Endometrial microvascular endothelial cells (primary cell): ENCODE measurements around the gene ERCC4. TPM values are rescaled to one million over a fixed set of nuclear protein-coding genes. Genes with fewer than 3 reads are reported as not detected.

Experiments
- in situ Hi-C: cut with HindIII; loops from 2 replicates; pipeline ENCODE4 v1.10.0; 2017; ENCODE audit warnings: low sequenced_read_pairs, low pct_unique_long_range_greater_than_20kb; ENCODE audit errors: inconsistent ontology term
- total RNA-seq: library from RNA; depleted of rRNA; stranded (reverse); fragments of >200 nt; gene quantifications from one replicate; pipeline ENCODE4 v1.2.3, GENCODE V29; 2015; ENCODE audit errors: inconsistent ontology term

ERCC4 gene
- total RNA-seq, 1 donor from 2014 or later, result 9.8 TPM

DNA sequence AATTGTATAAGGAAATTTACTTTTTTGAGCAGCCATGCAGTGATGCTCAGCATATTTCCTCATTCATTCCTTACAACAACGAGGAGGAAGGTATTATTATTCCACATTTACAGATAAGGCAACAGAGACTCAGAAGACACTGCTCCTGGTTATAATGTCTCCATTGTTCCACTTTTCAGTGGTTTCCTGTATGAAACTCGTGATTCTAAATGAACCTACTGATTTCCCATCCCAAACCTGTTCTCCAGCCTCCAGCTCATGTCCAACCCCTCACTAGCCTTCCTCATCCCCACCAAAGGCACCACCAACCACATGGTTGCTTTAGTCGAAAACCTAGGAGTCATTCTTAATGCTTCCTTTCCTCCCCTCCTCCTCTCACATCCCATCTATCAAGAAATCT is 12.5 kb upstream of the ERCC4 start:
- in situ Hi-C loops, result no loop called here

DNA sequence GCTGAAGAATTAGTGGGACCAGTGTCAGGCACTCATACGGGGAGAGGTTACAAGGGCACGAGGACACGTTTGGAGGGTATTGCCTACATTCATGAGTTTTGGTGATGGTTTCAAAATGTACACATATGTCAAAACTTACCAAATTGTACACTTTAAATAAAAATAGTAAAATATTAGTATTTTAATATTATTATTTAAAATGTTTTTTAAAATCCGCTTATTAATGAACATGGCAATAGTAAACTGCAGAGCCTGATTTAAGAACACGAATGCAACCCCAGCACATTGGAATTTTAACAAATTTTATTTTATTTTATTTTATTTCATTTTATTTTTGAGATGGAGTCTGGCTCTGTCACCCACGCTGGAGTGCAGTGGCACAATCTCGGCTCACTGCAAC is 10.9 kb upstream of the ERCC4 start:
- in situ Hi-C loops, result no loop called here

DNA sequence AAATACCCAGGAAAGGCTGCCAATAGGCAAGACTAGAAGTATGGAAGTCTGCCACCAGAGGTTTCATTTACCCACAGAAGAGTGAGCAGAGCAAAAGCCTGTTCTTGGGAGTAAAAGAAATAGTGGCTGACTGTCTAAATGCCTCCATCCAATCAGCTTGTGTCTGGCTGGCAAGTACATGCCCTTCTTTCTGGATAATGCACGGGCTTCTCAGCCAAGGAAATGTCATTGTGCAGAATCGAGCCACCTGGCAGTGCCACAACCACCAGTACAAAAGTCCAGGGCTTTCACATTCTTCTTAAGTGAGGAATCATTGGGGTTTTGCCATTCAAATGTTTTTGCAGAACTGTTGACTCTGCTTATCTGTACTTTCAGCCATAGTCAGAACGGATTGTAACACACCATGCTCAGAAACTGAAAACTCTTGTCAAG is 10.1 kb upstream of the ERCC4 start:
- in situ Hi-C loops, result no loop called here

GRCh38 chr16:13911306-13911705 is 8.6 kb upstream of the ERCC4 start:
- in situ Hi-C loops, result no loop called here

- in situ Hi-C loops, result no loop called here
These were observed 8.1 kb upstream of the ERCC4 start for GRCh38 chr16:13911871-13912270.

DNA sequence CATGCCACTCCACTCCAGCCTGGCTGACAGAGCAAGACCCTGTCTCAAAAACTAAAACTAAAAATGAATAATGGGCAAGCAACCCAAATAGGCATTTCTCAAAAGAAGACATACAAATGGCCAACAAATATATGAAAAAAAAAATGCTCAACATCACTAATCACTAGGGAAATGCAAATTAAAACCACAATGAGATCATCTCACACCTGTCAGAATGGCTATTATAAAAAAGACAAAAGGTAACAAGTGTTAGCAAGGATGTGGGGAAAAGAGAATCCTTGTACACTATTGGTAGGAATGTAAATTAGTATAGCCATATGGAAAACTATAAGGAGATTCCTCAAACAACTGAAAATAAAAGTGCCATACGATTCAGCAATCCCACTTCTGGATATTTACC is 7.1 kb upstream of the ERCC4 start:
- in situ Hi-C loops, result no loop called here

DNA sequence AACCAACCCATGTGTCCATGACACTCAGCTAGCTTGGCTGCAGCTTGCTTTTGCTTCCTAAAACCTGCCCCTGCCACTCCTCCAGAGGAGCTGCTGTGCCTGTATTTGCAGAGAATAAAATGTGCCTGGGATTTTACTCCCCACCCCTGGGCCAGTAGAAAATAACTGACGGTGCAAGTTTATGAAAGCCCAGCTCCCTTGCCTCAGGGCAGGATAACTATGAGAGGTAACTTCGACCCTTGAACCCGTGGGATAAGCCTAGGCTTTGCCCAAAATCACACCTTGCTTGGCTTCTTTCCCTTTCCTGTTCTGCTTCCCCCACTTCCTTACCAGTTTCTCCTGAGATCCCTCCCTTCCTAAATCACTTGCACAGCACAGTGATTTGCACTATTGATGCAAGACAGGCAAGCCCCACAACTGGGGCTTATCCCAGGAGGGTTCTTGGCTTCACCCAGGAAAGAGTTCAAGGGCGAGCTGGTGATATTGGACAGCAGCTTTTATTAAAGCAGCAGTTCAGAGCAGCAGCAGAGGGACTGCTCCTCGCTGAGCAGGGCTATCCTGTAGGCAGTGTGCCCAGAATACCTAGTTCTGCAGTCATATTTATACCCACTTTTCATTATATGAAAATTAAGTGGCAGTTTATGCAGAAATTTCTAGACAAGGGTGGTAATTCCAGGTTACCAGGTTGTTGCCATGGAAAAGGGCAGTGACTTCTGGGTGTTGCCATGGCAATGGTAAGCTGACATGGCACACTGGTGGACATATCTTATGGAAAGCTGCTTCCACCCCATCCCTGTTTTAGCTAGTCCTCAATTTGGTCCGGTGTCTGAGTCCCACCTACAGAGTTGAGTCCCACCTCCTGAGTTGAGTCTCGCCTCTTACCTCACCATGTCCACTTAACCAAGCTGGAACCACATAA is 6.3 kb upstream of the ERCC4 start:
- in situ Hi-C loops, result no loop called here

GRCh38 chr16:13915033-13915635 is 4.8 kb upstream of the ERCC4 start:
- in situ Hi-C loops, result no loop called here

- in situ Hi-C loops, result no loop called here
These were observed 648 bp upstream of the ERCC4 start for GRCh38 chr16:13919330-13919682.

DNA sequence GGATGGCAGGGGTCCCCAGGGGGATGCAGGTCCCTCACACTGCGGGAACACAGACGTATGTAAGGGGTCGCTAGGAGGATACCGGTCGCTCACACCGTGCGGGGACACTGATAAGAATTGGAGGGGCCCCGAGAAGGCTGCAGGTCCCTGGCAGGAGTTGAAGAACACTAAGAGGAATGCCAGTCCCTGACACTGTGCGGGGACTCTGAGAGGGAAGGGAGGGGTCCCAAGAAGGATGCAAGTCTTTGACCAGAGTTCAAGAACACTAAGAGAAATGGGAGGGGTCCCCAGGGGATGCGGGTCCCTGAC is 510 bp downstream of the ERCC4 start:
- in situ Hi-C loops, result no loop called here

GRCh38 chr16:13921328-13921727 is 1.4 kb downstream of the ERCC4 start:
- in situ Hi-C loops, result no loop called here

DNA sequence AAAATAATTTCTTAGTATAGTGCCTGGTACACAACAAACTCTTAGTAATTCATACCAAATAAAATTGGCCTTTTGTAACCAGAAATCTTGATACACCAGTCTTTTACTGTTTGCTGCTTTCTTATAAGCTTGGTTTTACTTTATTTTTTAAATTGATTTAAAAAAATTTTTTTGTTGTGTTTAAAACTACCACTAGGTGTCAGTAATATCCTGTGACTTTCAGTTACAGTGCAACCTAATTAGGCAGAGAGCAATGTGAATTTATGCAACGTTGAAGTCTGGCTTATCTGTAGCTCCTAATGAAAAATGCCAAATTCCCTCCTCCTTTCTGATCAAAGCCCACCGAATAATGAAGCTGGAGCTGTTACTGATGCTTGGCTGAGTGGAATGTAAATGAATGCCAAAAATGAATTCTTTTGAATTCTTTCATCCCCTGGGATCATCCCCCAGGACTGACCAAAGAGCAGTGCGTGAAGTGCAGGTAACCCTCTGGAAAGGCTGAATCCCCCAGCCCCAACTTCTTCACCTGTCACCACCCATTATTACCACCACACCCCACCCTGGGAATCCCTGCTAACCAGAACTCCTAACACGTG is 3.8 kb downstream of the ERCC4 start:
- in situ Hi-C loops, result no loop called here

DNA sequence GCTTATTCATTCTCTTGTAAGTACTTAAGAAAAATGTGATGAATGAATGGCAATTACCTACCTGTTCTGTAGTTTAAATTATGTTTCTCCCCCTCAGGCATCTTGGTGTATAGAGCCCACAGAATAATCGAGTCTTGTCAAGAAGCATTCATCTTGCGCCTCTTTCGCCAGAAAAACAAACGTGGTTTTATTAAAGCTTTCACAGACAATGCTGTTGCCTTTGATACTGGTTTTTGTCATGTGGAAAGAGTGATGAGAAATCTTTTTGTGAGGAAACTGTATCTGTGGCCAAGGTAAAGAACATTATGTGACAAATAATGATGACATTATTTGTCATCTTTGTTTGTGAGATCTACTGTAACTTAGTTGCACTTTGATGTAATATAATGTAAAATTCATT is 6.5 kb downstream of the ERCC4 start:
- in situ Hi-C loops, result no loop called here

GRCh38 chr16:13926891-13927290 is 6.9 kb downstream of the ERCC4 start:
- in situ Hi-C loops, result no loop called here

DNA sequence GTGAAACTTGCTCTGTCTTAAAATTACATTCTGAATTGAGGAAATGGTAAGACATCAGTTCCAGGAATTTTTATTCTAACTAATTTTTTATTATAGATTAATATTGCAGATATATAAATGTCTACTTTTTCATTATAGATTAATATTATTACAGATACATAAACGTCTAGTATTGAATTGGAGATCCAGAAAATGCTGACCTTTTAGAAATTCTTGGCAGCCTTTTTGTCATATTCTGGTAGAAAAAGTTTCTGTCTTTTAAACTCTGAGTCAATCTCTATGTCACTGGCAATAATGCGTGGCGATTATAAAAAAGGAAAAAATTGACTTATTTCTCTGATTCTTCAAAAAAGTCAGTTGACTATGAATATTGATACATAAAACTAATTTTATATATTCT is 8.7 kb downstream of the ERCC4 start:
- in situ Hi-C loops, result no loop called here

DNA sequence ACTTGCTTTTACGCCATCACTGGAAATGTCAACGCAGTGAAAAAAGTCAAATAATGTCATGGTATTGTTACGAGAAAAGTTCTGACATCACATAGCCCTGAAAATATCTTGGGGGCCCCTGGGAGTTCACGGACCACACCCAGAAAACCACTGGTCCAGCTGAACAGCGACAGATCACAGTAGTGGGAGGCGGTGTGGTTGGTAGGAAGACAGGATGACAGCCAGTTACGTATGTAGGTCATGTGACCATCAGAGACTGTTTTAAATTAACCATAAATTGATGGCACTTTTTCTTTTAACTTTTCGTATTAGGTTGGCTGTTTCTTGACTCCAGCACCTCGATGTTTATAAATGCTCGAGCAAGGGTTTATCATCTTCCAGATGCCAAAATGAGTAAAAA is 11.9 kb downstream of the ERCC4 start:
- in situ Hi-C loops, result no loop called here

DNA sequence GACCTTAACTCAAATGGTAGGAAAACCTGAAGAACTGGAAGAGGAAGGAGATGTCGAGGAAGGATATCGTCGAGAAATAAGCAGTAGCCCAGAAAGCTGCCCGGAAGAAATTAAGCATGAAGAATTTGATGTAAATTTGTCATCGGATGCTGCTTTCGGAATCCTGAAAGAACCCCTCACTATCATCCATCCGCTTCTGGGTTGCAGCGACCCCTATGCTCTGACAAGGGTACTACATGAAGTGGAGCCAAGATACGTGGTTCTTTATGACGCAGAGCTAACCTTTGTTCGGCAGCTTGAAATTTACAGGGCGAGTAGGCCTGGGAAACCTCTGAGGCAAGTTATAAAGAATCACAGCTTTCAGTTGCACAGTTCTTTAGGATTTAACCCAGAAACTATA is 15.5 kb downstream of the ERCC4 start:
- in situ Hi-C loops, result no loop called here

- in situ Hi-C loops, result no loop called here
These were observed 16.2 kb downstream of the ERCC4 start for GRCh38 chr16:13936155-13936554.

GRCh38 chr16:13936596-13937081 is 16.7 kb downstream of the ERCC4 start:
- in situ Hi-C loops, result no loop called here

- in situ Hi-C loops, result no loop called here
These were observed 17.5 kb downstream of the ERCC4 start for GRCh38 chr16:13937411-13937810.
